GM23338 (cell line): ENCODE data around the gene SEC63.
"Not testable (repeated sequence)": the region's sequence is repeated elsewhere in the genome, so short reads cannot be mapped to it uniquely, and the experiment has no call there.

Source experiments
- CREB1 ChIP-seq: fragments of 250-450 bp; sonication (Bioruptor Pico); IDR thresholded peaks from 2 replicates; pipeline ENCODE4 v1.5.0; 2020; ENCODE audit warnings: low read depth, mild to moderate bottlenecking, moderate library complexity
- EZH2 ChIP-seq: fragments of 200-600 bp; sonication (generic); IDR thresholded peaks from one replicate; pipeline ENCODE4 v1.8.0; 2017; ENCODE audit warnings: antibody characterized with exemption, mild to moderate bottlenecking, low read depth; ENCODE audit not compliant: unreplicated experiment
- EZH2phosphoT487 ChIP-seq: fragments of 200-600 bp; sonication (generic); IDR thresholded peaks from one replicate; pipeline ENCODE4 v1.8.1; 2018; ENCODE audit warnings: antibody characterized with exemption; ENCODE audit not compliant: unreplicated experiment
- JUNB ChIP-seq: IDR thresholded peaks from one replicate; pipeline ENCODE4 v1.6.1; 2016; ENCODE audit warnings: antibody characterized with exemption; ENCODE audit not compliant: unreplicated experiment
- NANOG ChIP-seq: IDR thresholded peaks from 2 replicates; pipeline ENCODE4 v1.6.1; 2016; ENCODE audit warnings: antibody characterized with exemption, borderline replicate concordance
- POLR2AphosphoS5 ChIP-seq: IDR thresholded peaks from 2 replicates; pipeline ENCODE4 v1.6.1; 2016; ENCODE audit warnings: antibody characterized with exemption, low read depth
- STAT1 ChIP-seq: IDR thresholded peaks from one replicate; pipeline ENCODE4 v1.6.1; 2016; ENCODE audit warnings: antibody characterized with exemption; ENCODE audit not compliant: unreplicated experiment
- ZNF114 ChIP-seq: fragments of 250-450 bp; sonication (Bioruptor Pico); IDR thresholded peaks from 2 replicates; pipeline ENCODE4 v1.5.0; 2020; ENCODE audit warnings: mild to moderate bottlenecking, moderate library complexity
- ZNF331 ChIP-seq: fragments of 250-450 bp; sonication (Bioruptor Pico); IDR thresholded peaks from 2 replicates; pipeline ENCODE4 v1.5.0; 2020; ENCODE audit warnings: low read depth, mild to moderate bottlenecking, moderate library complexity
- TF ChIP-seq, protein P1 (sequence below), 2 experiments: fragments of 200-600 bp in 1 of 2; sonication (generic) in 1 of 2; conservative IDR thresholded peaks; 2 replicates each; pipeline versions ENCODE4 v1.5.1 to v1.6.1; 2016 to 2017; ENCODE audit warnings: antibody characterized with exemption in 2 of 2, low read depth in 2 of 2, mild to moderate bottlenecking in 2 of 2, moderate library complexity in 1 of 2
- TF ChIP-seq, protein P2 (sequence below): IDR thresholded peaks from 2 replicates; pipeline ENCODE4 v1.6.1; 2016; ENCODE audit warnings: antibody characterized with exemption
- TF ChIP-seq, protein P3 (sequence below): IDR thresholded peaks from one replicate; pipeline ENCODE4 v1.6.1; 2018; ENCODE audit warnings: antibody characterized with exemption; ENCODE audit not compliant: unreplicated experiment
- TF ChIP-seq, protein P4 (sequence below): fragments of 250-450 bp; sonication (Bioruptor Pico); IDR thresholded peaks from 2 replicates; pipeline ENCODE4 v1.5.0; 2020; ENCODE audit warnings: mild to moderate bottlenecking, moderate library complexity

DNA sequence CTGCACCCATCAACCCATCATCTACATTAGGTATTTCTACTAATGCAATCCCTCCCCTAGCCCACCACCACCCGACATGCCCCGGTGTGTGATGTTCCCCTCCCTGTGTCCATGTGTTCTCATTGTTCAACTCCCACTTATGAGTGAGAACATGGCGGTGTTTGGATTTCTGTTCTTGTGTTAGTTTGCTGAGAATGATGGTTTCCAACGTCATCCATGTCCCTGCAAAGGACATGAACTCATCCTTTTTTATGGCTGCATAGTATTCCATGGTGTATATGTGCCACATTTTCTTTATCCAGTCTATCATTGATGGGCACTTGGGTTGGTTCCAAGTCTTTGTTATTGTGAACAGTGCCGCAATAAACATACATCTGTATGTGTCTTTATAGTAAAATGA lies 72.1 kb downstream of the SEC63 start:
- TF ChIP-seq, protein P1, sequence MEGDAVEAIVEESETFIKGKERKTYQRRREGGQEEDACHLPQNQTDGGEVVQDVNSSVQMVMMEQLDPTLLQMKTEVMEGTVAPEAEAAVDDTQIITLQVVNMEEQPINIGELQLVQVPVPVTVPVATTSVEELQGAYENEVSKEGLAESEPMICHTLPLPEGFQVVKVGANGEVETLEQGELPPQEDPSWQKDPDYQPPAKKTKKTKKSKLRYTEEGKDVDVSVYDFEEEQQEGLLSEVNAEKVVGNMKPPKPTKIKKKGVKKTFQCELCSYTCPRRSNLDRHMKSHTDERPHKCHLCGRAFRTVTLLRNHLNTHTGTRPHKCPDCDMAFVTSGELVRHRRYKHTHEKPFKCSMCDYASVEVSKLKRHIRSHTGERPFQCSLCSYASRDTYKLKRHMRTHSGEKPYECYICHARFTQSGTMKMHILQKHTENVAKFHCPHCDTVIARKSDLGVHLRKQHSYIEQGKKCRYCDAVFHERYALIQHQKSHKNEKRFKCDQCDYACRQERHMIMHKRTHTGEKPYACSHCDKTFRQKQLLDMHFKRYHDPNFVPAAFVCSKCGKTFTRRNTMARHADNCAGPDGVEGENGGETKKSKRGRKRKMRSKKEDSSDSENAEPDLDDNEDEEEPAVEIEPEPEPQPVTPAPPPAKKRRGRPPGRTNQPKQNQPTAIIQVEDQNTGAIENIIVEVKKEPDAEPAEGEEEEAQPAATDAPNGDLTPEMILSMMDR (conservative IDR thresholded peaks at IDR 0.05; ENCODE audit: low read depth in 2 of 2), result not testable (repeated sequence)
- TF ChIP-seq POLR2AphosphoS5; JUNB; EZH2phosphoT487; EZH2; NANOG; ZNF114 (CRISPR knock-in tag); STAT1; ZNF331 (CRISPR knock-in tag); CREB1 (CRISPR knock-in tag): not testable (repeated sequence)
- TF ChIP-seq, protein P2, sequence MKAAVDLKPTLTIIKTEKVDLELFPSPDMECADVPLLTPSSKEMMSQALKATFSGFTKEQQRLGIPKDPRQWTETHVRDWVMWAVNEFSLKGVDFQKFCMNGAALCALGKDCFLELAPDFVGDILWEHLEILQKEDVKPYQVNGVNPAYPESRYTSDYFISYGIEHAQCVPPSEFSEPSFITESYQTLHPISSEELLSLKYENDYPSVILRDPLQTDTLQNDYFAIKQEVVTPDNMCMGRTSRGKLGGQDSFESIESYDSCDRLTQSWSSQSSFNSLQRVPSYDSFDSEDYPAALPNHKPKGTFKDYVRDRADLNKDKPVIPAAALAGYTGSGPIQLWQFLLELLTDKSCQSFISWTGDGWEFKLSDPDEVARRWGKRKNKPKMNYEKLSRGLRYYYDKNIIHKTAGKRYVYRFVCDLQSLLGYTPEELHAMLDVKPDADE, result not testable (repeated sequence)
- TF ChIP-seq, protein P3, sequence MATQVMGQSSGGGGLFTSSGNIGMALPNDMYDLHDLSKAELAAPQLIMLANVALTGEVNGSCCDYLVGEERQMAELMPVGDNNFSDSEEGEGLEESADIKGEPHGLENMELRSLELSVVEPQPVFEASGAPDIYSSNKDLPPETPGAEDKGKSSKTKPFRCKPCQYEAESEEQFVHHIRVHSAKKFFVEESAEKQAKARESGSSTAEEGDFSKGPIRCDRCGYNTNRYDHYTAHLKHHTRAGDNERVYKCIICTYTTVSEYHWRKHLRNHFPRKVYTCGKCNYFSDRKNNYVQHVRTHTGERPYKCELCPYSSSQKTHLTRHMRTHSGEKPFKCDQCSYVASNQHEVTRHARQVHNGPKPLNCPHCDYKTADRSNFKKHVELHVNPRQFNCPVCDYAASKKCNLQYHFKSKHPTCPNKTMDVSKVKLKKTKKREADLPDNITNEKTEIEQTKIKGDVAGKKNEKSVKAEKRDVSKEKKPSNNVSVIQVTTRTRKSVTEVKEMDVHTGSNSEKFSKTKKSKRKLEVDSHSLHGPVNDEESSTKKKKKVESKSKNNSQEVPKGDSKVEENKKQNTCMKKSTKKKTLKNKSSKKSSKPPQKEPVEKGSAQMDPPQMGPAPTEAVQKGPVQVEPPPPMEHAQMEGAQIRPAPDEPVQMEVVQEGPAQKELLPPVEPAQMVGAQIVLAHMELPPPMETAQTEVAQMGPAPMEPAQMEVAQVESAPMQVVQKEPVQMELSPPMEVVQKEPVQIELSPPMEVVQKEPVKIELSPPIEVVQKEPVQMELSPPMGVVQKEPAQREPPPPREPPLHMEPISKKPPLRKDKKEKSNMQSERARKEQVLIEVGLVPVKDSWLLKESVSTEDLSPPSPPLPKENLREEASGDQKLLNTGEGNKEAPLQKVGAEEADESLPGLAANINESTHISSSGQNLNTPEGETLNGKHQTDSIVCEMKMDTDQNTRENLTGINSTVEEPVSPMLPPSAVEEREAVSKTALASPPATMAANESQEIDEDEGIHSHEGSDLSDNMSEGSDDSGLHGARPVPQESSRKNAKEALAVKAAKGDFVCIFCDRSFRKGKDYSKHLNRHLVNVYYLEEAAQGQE, result not testable (repeated sequence)
- TF ChIP-seq, protein P4, sequence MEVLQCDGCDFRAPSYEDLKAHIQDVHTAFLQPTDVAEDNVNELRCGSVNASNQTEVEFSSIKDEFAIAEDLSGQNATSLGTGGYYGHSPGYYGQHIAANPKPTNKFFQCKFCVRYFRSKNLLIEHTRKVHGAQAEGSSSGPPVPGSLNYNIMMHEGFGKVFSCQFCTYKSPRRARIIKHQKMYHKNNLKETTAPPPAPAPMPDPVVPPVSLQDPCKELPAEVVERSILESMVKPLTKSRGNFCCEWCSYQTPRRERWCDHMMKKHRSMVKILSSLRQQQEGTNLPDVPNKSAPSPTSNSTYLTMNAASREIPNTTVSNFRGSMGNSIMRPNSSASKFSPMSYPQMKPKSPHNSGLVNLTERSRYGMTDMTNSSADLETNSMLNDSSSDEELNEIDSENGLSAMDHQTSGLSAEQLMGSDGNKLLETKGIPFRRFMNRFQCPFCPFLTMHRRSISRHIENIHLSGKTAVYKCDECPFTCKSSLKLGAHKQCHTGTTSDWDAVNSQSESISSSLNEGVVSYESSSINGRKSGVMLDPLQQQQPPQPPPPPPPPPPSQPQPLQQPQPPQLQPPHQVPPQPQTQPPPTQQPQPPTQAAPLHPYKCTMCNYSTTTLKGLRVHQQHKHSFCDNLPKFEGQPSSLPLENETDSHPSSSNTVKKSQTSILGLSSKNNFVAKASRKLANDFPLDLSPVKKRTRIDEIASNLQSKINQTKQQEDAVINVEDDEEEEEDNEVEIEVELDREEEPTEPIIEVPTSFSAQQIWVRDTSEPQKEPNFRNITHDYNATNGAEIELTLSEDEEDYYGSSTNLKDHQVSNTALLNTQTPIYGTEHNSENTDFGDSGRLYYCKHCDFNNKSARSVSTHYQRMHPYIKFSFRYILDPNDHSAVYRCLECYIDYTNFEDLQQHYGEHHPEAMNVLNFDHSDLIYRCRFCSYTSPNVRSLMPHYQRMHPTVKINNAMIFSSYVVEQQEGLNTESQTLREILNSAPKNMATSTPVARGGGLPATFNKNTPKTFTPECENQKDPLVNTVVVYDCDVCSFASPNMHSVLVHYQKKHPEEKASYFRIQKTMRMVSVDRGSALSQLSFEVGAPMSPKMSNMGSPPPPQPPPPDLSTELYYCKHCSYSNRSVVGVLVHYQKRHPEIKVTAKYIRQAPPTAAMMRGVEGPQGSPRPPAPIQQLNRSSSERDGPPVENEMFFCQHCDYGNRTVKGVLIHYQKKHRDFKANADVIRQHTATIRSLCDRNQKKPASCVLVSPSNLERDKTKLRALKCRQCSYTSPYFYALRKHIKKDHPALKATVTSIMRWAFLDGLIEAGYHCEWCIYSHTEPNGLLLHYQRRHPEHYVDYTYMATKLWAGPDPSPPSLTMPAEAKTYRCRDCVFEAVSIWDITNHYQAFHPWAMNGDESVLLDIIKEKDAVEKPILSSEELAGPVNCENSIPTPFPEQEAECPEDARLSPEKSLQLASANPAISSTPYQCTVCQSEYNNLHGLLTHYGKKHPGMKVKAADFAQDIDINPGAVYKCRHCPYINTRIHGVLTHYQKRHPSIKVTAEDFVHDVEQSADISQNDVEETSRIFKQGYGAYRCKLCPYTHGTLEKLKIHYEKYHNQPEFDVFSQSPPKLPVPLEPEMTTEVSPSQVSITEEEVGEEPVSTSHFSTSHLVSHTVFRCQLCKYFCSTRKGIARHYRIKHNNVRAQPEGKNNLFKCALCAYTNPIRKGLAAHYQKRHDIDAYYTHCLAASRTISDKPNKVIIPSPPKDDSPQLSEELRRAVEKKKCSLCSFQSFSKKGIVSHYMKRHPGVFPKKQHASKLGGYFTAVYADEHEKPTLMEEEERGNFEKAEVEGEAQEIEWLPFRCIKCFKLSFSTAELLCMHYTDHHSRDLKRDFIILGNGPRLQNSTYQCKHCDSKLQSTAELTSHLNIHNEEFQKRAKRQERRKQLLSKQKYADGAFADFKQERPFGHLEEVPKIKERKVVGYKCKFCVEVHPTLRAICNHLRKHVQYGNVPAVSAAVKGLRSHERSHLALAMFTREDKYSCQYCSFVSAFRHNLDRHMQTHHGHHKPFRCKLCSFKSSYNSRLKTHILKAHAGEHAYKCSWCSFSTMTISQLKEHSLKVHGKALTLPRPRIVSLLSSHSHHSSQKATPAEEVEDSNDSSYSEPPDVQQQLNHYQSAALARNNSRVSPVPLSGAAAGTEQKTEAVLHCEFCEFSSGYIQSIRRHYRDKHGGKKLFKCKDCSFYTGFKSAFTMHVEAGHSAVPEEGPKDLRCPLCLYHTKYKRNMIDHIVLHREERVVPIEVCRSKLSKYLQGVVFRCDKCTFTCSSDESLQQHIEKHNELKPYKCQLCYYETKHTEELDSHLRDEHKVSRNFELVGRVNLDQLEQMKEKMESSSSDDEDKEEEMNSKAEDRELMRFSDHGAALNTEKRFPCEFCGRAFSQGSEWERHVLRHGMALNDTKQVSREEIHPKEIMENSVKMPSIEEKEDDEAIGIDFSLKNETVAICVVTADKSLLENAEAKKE, result not testable (repeated sequence)
